HG03432 (cell line): Measurements from ENCODE around the gene GPR37L1.

Source experiments
- ATAC-seq: cut with Tn5 transposase; IDR thresholded peaks from one replicate; pipeline ENCODE4 v1.9.1; 2021; ENCODE audit warnings: mild to moderate bottlenecking, moderate library complexity; ENCODE audit not compliant: unreplicated experiment

Gene GPR37L1

GRCh38 chr1:202122639-202123335 is at the start of gene GPR37L1:
Gene GPR37L1 (plus strand): TSS chr1:202122917. CDS start chr1:202122964, 47 bp downstream.
- no peak for ATAC-seq

- ATAC-seq: no peak
Observed at GRCh38 chr1:202073206-202073605, 49.5 kb upstream of the GPR37L1 start.

- no peak for ATAC-seq
Observed at GRCh38 chr1:202074985-202075384, 47.7 kb upstream of the GPR37L1 start.

GRCh38 chr1:202075389-202075788 is 47.3 kb upstream of the GPR37L1 start:
- ATAC-seq: no peak

GRCh38 chr1:202076050-202076511 is 46.6 kb upstream of the GPR37L1 start:
- no peak for ATAC-seq

GRCh38 chr1:202078241-202078640 is 44.5 kb upstream of the GPR37L1 start:
- no peak for ATAC-seq

- no peak for ATAC-seq
Observed at GRCh38 chr1:202081992-202082391, 40.7 kb upstream of the GPR37L1 start.

- no peak for ATAC-seq
Observed at GRCh38 chr1:202084791-202085681, 37.7 kb upstream of the GPR37L1 start.

- ATAC-seq: no peak
Observed at GRCh38 chr1:202085682-202086373, 36.9 kb upstream of the GPR37L1 start.

GRCh38 chr1:202086579-202087350 is 36.0 kb upstream of the GPR37L1 start:
- ATAC-seq: no peak

GRCh38 chr1:202088206-202088605 is 34.5 kb upstream of the GPR37L1 start:
- ATAC-seq: no peak

GRCh38 chr1:202090994-202091393 is 31.7 kb upstream of the GPR37L1 start:
- no peak for ATAC-seq

- no peak for ATAC-seq
Observed at GRCh38 chr1:202093858-202094257, 28.9 kb upstream of the GPR37L1 start.

GRCh38 chr1:202101184-202101583 is 21.5 kb upstream of the GPR37L1 start:
- no peak for ATAC-seq

- no peak for ATAC-seq
Observed at GRCh38 chr1:202104073-202104472, 18.6 kb upstream of the GPR37L1 start.

- no peak for ATAC-seq
Observed at GRCh38 chr1:202105571-202106339, 17.0 kb upstream of the GPR37L1 start.

GRCh38 chr1:202106340-202107254 is 16.1 kb upstream of the GPR37L1 start:
- no peak for ATAC-seq

- ATAC-seq: no peak
Observed at GRCh38 chr1:202107321-202107761, 15.4 kb upstream of the GPR37L1 start.
